Motor neuron (in vitro differentiated cells): ENCODE data around the gene TADA2A. TPM values are rescaled to one million over a fixed set of nuclear protein-coding genes. Genes with fewer than 3 reads are reported as not detected.

Experiments
- total RNA-seq, 8 experiments: library from RNA; unstranded; fragments of 300-600 nt; gene quantifications; 2 replicates each; pipeline versions ENCODE4 v1.2.3 to v1.2.4, GENCODE V29; 2022

Gene TADA2A
- total RNA-seq, 8 experiments from 2014 or later, result 10.7 to 29.7 (median 15.9) TPM

Other genes starting within 250 kb of the TADA2A start
- gene C17orf78, start 30.9 kb upstream of the TADA2A start, total RNA-seq, result 1 to 10 TPM in 1 of 8 experiments, under 1 TPM in 6, not detected in 1; 0.05 to 1.1 (median 0.23) TPM
- 10 to 100 TPM; 38.5 to 94.5 (median 47.3) TPM for gene ACACA, start 50 bp upstream of the TADA2A start, total RNA-seq
- 10 to 100 TPM in 6 of 8 experiments, 1 to 10 TPM in 2; 7.6 to 42.6 (median 22.3) TPM for gene DUSP14, start 83.0 kb downstream of the TADA2A start, total RNA-seq
- gene SYNRG, start 202.5 kb downstream of the TADA2A start, total RNA-seq, result 10 to 100 TPM; 11.6 to 48.5 (median 27.7) TPM
- 10 to 100 TPM; 12.9 to 35.0 (median 24.8) TPM for gene DDX52, start 236.6 kb downstream of the TADA2A start, total RNA-seq